ENCODE data around the gene CHCHD10.

The CHCHD10 gene

DNA sequence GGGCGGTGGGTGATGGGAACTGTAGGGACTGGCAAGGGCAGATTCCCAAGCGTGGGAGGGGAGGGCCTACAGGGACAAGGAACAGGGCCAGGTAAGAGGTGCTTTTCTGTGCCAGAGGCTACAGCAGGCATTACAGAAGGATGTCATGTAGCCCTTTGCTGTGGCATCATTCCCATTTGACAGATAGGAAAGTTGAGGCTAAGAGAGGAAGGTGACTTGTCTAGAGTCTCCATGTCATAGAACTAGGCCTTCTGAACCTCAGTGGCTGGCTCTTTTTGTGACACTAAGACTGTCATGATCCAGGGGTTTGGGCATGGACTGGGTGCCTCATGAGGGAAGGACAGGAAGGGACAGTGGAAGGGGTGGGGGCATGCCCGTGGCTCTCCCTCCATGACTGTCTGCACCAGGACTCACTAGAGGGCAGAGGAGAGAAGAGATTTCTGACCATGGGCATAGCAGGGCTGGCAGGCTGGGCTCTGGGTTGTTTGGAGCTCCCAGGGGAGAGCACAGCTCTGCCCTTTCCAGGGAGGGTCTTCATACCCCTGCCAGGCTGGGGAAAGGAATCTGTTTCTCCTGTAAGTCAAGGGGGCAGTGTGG lies 8.1 kb upstream of the CHCHD10 start:
- H3K27ac ChIP-seq = no peak overlapping the region
- TF ChIP-seq, protein P1, sequence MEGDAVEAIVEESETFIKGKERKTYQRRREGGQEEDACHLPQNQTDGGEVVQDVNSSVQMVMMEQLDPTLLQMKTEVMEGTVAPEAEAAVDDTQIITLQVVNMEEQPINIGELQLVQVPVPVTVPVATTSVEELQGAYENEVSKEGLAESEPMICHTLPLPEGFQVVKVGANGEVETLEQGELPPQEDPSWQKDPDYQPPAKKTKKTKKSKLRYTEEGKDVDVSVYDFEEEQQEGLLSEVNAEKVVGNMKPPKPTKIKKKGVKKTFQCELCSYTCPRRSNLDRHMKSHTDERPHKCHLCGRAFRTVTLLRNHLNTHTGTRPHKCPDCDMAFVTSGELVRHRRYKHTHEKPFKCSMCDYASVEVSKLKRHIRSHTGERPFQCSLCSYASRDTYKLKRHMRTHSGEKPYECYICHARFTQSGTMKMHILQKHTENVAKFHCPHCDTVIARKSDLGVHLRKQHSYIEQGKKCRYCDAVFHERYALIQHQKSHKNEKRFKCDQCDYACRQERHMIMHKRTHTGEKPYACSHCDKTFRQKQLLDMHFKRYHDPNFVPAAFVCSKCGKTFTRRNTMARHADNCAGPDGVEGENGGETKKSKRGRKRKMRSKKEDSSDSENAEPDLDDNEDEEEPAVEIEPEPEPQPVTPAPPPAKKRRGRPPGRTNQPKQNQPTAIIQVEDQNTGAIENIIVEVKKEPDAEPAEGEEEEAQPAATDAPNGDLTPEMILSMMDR (conservative IDR thresholded peaks at IDR 0.05) = no peak

DNA sequence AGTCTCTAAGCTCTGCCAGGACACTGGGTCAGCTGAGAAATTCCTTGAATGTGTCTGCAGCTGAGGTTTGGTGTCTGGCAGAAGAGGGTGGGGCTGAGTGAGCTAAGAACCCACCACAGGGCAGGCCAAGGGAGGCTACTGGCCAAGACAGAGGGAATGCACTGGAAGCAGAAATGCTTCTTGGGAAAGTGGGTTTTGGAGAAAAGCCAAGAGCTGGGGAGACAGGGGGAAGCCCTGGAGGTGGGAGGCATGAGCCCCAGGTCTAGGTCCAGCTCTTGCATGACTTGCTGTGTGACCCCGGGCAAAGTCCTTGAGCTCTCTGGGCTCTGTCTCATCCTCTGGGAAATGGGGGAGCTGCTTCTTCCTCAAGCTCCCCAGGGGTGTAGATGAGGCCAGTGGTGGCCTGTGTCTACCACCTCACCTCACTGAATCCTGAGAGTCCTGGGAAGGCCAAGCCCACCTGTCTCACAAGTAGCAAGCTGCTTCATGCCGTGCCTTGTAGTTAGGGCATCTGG lies 7.2 kb upstream of the CHCHD10 start:
- no peak overlapping the region for H3K27ac ChIP-seq
- TF ChIP-seq, protein P1 (conservative IDR thresholded peaks at IDR 0.05) = no peak

DNA sequence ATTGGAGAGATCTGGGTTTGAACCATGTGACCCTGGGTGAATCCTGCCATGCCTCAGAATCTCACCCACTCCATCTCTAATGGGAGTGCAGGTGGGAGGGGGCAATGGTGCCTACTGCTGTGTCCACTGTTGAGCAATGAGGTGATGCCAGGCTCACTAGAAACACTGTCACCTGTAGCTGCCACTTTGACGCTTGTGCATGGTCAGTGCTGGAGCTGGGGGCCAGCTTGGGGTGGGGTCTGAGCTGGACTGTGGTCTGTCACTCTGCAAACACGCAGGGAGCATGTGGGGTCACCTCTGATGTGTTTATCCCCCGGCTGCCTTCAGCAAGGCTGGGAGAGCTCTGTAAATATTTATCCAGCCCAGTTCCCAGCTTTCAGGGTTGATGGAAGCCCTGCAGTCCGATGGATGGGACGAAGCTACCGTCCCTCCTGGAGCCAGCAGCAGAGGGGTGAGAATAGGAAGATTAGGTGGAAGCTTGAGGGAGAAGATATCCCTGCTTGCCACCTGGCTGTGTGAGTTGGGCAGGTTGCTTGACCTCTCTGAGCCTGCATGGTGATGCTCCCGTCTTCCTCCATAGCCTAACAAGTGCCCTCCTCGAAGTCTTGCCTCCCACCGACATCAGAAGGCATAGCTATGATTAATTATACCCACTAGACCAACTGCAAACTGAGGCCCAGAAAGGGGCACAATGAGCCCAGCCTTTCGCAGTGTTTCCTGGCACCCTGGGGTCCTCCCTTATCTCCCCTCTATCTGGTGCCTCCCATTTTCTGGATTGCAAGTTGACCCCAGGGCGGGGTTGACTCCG lies 6.5 kb upstream of the CHCHD10 start:
- H3K27ac ChIP-seq = no peak overlapping the region
- TF ChIP-seq, protein P1 (conservative IDR thresholded peaks at IDR 0.05) = no peak

DNA sequence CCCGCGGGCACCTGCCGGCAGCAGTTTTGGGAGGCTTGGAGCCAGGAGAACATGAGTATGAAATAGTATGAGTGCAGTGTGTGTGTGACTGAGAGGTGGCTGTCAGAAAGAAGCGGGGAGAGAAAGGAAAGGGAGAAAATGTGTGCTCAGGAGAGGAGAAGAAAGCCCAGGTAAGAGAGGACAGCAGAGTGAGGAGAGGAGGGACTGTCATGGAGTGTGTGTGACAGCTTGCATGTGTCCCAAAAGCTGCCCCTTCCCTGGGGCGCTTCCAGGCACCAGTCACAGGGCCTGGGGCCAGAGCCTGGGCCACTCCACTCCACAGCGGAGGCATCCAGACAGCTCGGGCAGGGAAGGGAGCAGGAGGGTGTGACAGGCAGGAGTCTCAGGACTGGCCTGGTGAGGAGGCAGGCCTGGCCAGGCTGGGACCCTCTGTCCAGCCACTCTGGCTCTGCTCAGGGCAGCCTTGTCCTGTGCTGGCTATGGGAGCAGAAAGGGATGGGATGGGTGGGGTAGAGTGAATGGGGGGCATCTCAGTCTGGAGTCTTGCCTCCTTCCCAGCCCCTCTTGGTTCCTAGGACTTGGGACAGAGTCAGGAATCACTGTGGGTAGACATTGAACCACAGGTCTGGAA lies 5.8 kb upstream of the CHCHD10 start:
- TF ChIP-seq, protein P1 (conservative IDR thresholded peaks at IDR 0.05) = no peak
- peak overlapping the region; percentile 61; the same call in 1 of the 2 replicates for H3K27ac ChIP-seq

DNA sequence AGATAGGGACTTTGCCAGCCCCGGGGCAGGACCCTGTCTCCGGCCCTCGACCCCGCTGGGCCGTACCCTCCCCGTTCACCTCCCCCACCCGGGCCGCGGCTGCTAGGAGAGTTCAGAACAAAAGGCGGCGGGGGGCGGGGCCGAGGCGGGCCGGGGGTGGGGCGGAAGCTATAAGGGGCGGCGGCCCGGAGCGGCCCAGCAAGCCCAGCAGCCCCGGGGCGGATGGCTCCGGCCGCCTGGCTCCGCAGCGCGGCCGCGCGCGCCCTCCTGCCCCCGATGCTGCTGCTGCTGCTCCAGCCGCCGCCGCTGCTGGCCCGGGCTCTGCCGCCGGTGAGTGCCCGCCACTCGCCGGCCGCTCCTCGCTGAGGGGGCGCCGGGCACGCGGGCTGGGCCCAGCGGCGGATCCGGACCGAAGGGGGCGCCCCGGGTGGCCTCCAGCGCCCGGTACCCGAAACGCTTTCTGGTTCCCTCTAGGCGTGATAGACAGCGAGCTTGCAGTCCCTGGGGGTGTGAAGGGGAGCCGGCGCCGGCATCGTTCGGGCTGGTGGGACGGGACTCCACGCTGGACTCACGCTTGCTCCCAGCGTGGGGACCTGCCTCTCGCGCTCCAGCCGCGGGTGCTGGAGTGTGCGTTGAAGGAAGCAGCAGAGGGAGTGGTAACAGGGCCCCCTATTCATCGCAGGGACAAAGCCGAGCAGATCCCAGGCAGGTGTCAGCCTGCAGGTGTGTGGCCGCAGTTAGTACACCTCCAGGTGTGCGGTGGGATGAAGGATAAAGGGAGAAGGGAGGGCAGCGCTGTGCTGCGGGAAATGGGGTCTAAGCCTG lies 5.1 kb upstream of the CHCHD10 start, which contains the start of gene MMP11:
Gene MMP11, plus strand, starts transcription at position 201 of the 825 bp plus-strand sequence. Its CDS starts 22 bp downstream, at position 223.
- TF ChIP-seq, protein P1 (conservative IDR thresholded peaks at IDR 0.05) = no peak; the same call in 1 of the 2 replicates
- peak within 1 kb of the TSS; percentile 61; the same call in 1 of the 2 replicates for H3K27ac ChIP-seq

DNA sequence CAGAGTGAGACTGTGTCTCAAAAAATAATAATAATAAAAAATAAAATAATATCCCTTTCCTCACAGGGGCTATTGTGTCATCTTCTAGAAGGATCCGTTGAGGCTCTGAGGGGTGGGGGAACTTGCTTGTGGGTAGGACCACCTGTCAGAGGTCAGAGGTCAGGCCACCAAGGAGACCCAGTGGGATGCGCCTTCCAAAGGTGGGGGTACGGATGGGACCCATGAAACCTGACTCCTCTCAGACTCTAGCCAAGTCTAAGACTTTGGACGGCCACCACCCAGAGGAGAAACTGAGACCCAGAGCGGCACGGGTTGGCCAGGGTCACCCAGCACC lies 4.5 kb upstream of the CHCHD10 start:
- H3K27ac ChIP-seq = peak overlapping the region; percentile 61; the same call in 1 of the 2 replicates
- TF ChIP-seq, protein P1 (conservative IDR thresholded peaks at IDR 0.05) = no peak
